ENCODE results near the gene CAVIN3. TPM values are rescaled to one million over a fixed set of nuclear protein-coding genes. Genes with fewer than 3 reads are reported as not detected.

Gene CAVIN3
- total and polyA plus RNA-seq, 2 of the 4 experiments (the other 2 are of a cell fraction), result 112 to 185 TPM

- no peak overlapping the region for H3K4me2 ChIP-seq (ENCODE audit: low read depth, low read length)
- ChIA-PET POLR2A (ENCODE audit: unreplicated experiment) (no interaction called here), CTCF (no interaction called here)
- H4K91ac ChIP-seq (ENCODE audit: insufficient read depth, low read depth, low read length), result no peak overlapping the region
- no peak overlapping the region for H3K9ac ChIP-seq (ENCODE audit: low read depth, low read length)
- no peak overlapping the region for H3K14ac ChIP-seq (replicated peaks; ENCODE audit: low read depth, low read length)
- H2AFZ ChIP-seq (replicated peaks; ENCODE audit: low read length, poor library complexity), result no peak overlapping the region
- no peaks in the 10 kb centered on the region for H3K9me1 ChIP-seq (ENCODE audit: insufficient read depth, low read length)
- no TSS peak for BruUV-seq (replicated peaks)
- H2AK5ac ChIP-seq (ENCODE audit: low read depth, low read length), result no peak overlapping the region
- no peak overlapping the region for H2BK120ac ChIP-seq (ENCODE audit: low read depth, low read length)
- in situ Hi-C loops (cut with MboI; ENCODE audit: low sequenced_read_pairs) (loop anchor here (5.0 to 25.0 kb wide), 3 partner anchors 103 to 663 kb away; partner anchors contain the start of genes TRIM22 and TRIM5), dilution Hi-C loops (cut with HindIII; ENCODE audit: low sequenced_read_pairs, unreplicated experiment) (no loop called here), intact Hi-C loops (cut with micrococcal nuclease) (no loop called here)
- H3K79me1 ChIP-seq (ENCODE audit: low read depth in 1 of 2, low read length in 2 of 2), result no peaks in the 10 kb centered on the region
- no peaks in the 10 kb centered on the region for H4K20me1 ChIP-seq (ENCODE audit: insufficient read depth, low read length)
- H4K5ac ChIP-seq (ENCODE audit: low read depth, low read length), result no peak overlapping the region
- no peak overlapping the region for H2AK9ac ChIP-seq (replicated peaks; ENCODE audit: low read depth, low read length, poor library complexity)
- H3K18ac ChIP-seq (ENCODE audit: low read depth, low read length), result no peak overlapping the region
- no peaks in the 10 kb centered on the region for H3K36me3 ChIP-seq (ENCODE audit: control insufficient read depth, insufficient read depth, low read length)
- H3K23ac ChIP-seq (ENCODE audit: low read depth, low read length), result no peak overlapping the region
- H2BK5ac ChIP-seq (ENCODE audit: low read depth, low read length, poor library complexity, severe bottlenecking), result no peak overlapping the region
- no peak for TF ChIP-seq CHD1 (IDR thresholded peaks at IDR 0.05; ENCODE audit: low read depth, low read length)
- TF ChIP-seq RCOR1 (IDR thresholded peaks at IDR 0.05; ENCODE audit: insufficient replicate concordance, low read length), result no peak
- no peak for TF ChIP-seq FOS (IDR thresholded peaks at IDR 0.05; ENCODE audit: low read depth, low read length)
- no peak for TF ChIP-seq RFX5 (IDR thresholded peaks at IDR 0.05; ENCODE audit: low read depth, low read length)
- no peak for TF ChIP-seq RAD21 (IDR thresholded peaks at IDR 0.05; ENCODE audit: low read length)
- no peaks in the 10 kb centered on the region for H3K27me3 ChIP-seq (ENCODE audit: control insufficient read depth, insufficient read depth, low read length)
- H3K9me3 ChIP-seq (ENCODE audit: control insufficient read depth, insufficient read depth, low read length), result no peaks in the 10 kb centered on the region
- H3K27ac ChIP-seq (ENCODE audit: insufficient read depth, low read length), result no peak overlapping the region
- peaks cover 3% of the 10 kb centered on the region; the same call in 1 of the 2 replicates for H3K4me1 ChIP-seq (ENCODE audit: control insufficient read depth, insufficient read depth, low read length)
- H3K4me3 ChIP-seq (ENCODE audit: insufficient read depth, low read depth, low read length), result no peak overlapping the region
- H4K8ac ChIP-seq (ENCODE audit: low read depth in 2 of 2, low read length in 2 of 2), result no peak overlapping the region
- no peak overlapping the region for H3K4ac ChIP-seq (ENCODE audit: low read depth, low read length)
- no peak overlapping the region for H3K56ac ChIP-seq (ENCODE audit: extremely low read depth, insufficient read depth, low read length)
- H2BK15ac ChIP-seq (ENCODE audit: low read depth, low read length), result no peak overlapping the region
- no peak overlapping the region for H2BK20ac ChIP-seq (ENCODE audit: low read depth, low read length)
- DNase-seq (no peak), ATAC-seq (ENCODE audit: low read depth) (no peak)
Observed at GRCh38 chr11:6350043-6350442, 29.7 kb upstream of the CAVIN3 start.
